ENCODE results near the gene BIN2.
"Not testable (repeated sequence)": the region's sequence is repeated elsewhere in the genome, so short reads cannot be mapped to it uniquely, and the experiment has no call there.

The BIN2 gene

GRCh38 chr12:51307655-51308593 is 16.1 kb downstream of the BIN2 start:
- no peak for DNase-seq

GRCh38 chr12:51306507-51306906 is 17.5 kb downstream of the BIN2 start:
- no peak for DNase-seq

GRCh38 chr12:51300768-51301167 is 23.2 kb downstream of the BIN2 start:
- not testable (repeated sequence) for DNase-seq

DNA sequence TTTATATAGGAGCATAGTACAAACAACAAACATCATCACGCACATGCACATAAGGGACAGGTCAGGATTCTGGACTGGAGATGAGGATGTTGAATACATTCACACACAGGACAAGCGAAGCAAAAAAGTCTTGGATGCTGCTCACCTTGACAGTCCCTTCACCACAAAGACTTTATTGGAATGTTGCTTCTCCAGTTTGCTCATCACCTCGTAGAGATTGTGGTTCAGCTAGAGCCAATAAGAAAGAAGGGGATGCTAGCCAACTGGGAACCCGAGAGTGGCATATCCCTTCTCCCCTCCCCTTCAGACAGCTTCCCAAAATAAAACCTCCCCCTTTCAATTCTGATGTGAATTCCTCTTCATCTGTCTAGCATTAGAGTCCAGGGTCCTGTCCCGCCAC is 28.3 kb downstream of the BIN2 start:
- no peak for DNase-seq

DNA sequence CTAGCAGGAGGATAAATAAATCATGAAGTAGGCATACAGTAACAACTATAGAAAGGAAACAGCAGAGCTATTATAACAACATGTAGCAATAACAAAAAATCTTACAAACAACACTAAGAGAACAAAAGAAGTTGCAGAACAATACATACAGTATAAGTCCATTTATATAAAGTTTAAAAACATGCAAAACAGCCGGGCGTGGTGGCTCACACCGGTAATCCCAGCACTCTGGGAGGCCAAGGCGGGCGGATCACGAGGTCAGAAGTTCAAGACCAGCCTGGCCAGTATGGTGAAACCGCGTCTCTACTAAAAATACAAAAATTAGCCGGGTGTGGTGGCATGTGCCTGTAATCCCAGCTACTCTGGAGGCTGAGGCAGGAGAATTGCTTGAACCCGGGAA is 29.9 kb downstream of the BIN2 start:
- not testable (repeated sequence) for DNase-seq

- DNase-seq: no peak
These were observed 30.3 kb downstream of the BIN2 start for GRCh38 chr12:51293696-51294095.

- not testable (repeated sequence) for DNase-seq
These were observed 32.1 kb downstream of the BIN2 start for GRCh38 chr12:51291603-51292513.

DNA sequence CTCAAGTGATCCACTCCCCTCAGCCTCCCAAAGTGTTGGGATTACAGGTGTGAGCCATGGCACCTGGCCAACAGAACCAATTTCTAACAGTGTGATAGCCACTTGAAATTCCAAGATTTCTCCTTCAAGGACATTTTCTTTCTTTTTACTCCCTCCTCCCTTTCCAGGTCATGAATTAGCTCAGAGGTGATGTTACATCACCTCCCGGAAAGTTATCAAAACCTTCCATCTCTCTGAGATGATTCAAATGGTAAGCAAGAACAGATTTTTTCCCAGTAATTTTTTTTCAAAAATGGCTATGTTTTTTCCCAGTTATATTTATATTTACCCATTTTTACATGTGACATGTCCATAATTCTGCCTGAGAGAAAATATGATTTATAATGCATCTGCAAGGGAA is 38.1 kb downstream of the BIN2 start:
- DNase-seq: no peak

DNA sequence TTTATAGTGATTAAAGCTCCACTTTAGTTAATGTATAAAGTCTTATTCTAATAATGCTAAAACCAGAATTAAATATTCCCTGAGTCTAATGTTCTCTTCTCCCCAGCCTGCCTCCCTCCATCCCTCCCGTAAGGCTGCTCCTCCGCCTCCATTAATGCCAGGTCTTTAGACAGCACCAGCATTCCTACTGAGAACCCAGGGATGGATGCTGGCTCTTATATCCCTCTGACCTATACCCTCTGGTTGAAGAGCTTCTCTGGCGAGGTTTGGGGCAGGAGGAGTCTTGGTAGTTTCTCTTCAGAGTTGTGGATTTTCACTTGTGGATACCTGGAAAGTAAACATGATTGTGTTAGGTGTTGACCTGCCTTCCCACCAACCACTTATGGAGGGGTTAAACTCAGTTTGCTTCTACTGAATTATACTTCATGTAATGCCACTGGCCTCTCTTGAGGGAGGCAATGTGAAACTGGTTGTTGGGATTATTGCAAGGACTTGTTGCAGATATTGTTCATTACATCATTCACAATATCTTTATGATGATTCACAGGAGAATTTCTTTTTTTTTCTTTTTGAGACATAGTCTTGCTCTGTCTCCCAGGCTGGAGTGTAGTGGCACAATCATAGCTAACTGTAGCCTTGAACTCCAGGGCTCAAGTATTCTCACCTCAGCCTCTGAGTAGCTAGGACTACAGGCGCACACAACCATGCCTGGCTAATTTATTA is 42.6 kb downstream of the BIN2 start:
- no peak for DNase-seq

- no peak for DNase-seq
These were observed 48.9 kb downstream of the BIN2 start for GRCh38 chr12:51275088-51275487.

DNA sequence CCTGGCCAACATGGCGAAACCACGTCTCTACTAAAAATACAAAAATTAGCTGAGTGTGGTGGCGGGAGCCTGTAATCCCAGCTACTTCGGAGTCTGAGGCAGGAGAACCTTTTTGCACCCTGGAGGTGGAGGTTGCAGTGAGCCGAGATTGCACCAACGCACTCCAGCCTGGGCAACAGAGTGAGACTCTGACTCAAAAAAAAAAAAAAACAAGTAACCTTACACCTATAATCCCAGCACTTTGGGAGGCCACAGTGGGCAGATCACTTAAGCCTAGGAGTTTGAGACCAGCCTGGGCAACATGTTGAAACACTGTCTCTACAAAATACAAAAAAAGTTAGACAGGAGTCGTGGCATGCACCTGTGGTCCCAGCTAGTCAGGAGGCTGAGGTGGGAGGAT is 51.2 kb downstream of the BIN2 start:
- DNase-seq: not testable (repeated sequence)

- DNase-seq: no peak
These were observed 52.9 kb downstream of the BIN2 start for GRCh38 chr12:51270951-51271518.

DNA sequence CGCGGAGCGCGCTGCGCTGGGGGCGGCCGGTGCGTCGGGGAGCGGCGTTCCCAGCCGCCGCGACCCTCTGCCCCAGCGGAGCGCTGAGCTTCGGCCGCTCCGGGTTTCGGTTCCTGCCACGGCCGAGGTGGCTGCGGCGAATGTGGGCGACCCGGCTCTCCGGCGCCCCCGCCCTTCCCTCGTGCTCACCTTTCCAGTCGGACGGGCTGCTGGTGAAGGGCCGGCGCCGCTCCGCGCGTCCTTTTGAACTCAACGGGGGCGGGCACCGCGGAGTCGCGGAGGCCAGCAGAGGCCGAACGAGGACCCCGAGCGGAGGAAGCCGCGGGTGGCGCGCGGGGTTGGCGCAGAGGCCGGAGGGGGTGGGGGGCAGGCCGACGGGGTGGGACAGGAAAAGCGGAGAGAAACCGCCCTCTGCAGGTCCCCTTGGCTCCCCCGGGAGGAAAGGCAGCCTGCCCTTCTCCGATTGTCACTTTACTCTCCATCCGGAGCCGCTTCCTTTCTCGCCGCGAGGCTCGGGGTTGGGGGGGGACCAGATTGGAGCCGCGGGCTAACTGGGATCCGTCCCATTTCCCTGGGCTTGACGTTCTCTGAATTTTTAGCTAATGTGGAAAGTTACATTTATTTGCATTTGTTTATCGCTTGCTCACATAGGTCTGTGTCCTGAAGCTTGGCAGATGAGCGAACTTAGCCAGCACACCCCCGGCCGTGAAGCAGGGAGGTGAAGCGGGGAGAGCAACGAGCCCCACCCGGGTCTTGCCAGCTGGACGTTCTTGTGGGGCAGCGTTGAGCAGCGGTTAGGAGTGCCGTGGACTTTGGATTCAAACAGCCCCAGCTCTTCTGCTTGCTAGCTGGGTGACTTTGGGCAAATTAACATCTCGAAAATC is 53.7 kb downstream of the BIN2 start, which contains the start of gene SMAGP:
SMAGP (minus strand) TSS at position 349 of the 884 bp plus-strand sequence. CDS start 1,137 bp downstream, outside the sequence.
- peak; percentile 63 for DNase-seq

DNA sequence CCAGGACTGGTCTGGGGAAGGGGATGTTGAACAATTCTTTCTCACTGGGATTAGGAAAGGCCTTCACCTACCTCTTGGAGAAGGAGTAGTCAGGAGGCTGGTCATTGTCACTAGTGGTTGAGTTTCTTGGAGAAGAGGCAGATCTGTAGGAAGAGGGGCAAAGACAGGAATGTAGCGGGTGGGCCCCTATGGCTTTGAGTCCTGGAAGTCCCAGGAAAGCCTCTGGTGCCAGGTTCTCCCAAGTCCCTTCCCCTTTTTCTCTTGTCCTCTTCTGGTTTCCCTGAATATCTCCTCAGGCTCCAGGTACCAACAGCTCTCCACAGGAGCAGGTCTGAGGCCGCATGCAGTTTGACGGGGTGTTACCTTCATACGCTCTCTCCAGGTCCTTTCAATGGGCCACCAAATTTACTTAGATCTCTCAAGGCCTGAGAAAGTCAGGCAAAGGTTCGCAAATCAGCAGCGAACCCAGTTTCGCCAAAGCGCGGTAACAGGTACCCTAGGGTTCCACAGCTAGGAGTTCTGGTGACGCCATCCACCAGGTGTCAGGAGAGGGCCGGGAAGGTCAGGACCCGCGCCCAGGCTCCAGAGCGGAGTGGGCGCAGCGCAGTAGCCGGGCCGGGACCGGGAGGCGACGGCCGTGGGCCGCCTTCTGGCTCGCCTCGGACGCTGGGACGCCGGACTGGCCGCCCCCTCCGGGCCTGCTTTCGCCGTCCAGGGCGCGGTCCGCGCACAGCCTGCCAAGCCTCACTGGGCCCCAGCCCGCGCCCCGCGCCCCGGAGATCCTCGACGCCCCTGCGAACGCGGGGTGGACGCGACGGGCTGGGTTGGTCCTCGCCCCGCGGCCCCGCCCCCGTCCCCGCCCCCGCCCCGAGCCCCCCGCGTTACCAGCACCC is 54.6 kb downstream of the BIN2 start:
- no peak for DNase-seq

DNA sequence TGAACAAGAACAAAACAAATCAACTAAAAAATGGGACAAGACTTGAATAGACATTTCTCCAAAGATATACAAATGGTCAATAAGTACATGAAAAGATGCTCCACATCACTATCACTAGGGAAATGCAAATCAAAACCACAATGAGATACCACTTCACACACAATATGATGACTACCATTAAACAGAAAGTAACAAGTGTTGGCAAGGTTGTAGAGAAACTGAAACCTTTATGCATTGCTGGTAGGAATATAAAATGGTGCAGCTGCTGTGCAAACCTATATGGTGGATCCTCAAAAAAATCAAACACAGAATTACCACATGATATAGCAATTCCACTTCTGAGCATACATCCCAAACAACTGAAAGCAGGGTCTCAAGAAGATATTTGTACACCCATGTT is 59.0 kb downstream of the BIN2 start:
- DNase-seq: no peak

GRCh38 chr12:51264297-51264696 is 59.7 kb downstream of the BIN2 start:
- DNase-seq: no peak

DNA sequence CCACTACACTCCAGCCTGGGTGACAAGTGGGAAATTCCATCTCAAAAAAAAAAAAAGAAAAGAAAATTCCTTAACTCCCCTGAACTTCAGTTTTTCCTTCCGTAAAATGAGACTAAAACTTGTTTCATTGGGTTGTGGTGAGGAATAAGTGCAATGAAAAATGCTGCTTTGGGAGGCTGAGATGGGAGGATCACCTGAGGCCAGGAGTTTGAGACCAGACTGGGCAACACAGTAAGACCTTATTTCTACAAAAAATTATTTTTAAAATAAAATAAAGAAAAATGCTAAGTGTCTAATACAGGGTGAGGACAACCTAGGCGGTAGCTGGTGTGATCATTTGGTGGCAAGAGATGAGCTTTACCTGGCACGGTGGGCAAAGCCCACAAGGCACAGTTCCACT is 60.6 kb downstream of the BIN2 start:
- no peak for DNase-seq

GRCh38 chr12:51262758-51263177 is 61.2 kb downstream of the BIN2 start:
- DNase-seq: no peak

DNA sequence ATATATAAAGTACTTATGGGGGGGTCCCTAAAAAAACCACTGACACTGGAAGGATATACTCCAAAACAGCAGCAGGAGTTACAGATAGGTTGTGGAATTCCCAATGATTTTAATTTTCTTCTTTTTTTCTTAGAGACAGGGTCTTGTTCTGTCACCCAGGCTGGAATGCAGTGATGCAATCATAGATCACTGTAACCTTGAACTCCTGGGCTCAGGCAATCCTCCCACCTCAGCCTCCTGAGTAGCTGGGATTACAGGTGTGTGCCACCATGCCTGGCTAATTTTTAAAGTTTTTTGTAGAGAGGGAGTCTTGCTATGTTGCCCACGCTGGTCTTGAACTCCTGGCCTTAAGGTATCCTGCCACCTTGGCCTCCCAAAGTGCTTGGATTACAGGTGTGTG is 64.4 kb downstream of the BIN2 start:
- DNase-seq: not testable (repeated sequence)

DNA sequence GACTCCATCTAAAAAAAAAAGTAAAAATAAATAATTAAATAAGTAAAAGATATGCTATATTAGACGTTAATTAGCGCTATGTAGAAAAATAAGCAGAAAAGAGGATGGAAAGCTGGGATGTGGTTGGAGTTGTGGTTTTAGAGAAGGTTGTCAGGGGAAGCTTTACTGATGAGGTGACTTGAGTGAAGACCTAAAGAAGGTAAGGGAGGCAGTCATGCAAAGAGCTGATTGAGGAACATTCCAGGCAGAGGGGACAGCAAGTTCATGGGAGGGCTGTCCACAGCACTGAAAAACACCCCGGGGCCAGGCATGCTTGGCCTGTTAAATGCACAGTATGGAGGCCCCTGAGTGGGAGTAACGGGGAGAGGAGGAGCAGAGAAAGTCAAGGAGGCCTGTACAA is 69.4 kb downstream of the BIN2 start:
- DNase-seq: no peak

All from right hindlimb (tissue), 1 donor.